Activated CD4-positive, alpha-beta T cell treated with anti-CD3 and anti-CD28 coated beads, Interleukin-2, amount 50 U/mL, for 1 hour (primary cell): Measurements from ENCODE around the gene NOP16.
A peak's percentile ranks its signal among the peaks of the same experiment; 100 is the strongest.

Source experiments
- DNase-seq: peaks from one replicate; pipeline ENCODE4 v3.0.0-alpha.2; 2020

NOP16 gene

GRCh38 chr5:176388444-176389134 lies at the start of gene NOP16, which contains the start of gene HIGD2A:
Gene NOP16 (minus strand): TSS chr5:176388598. CDS start chr5:176388539, 59 bp downstream.
Gene HIGD2A (plus strand): TSS chr5:176388751. CDS start chr5:176388820, 69 bp downstream.
- peak; percentile 100 for DNase-seq

GRCh38 chr5:176436656-176437055 lies 48.3 kb upstream of the NOP16 start:
- DNase-seq, result no peak

GRCh38 chr5:176432707-176433106 lies 44.3 kb upstream of the NOP16 start:
- no peak for DNase-seq

- no peak for DNase-seq
Measured at GRCh38 chr5:176429972-176430371, 41.6 kb upstream of the NOP16 start.

GRCh38 chr5:176427971-176428370 lies 39.6 kb upstream of the NOP16 start:
- no peak for DNase-seq

- DNase-seq, result no peak
Measured at GRCh38 chr5:176426876-176427275, 38.5 kb upstream of the NOP16 start.

GRCh38 chr5:176425791-176426190 lies 37.4 kb upstream of the NOP16 start:
- DNase-seq, result no peak

- no peak for DNase-seq
Measured at GRCh38 chr5:176425138-176425537, 36.7 kb upstream of the NOP16 start.

GRCh38 chr5:176424181-176424580 lies 35.8 kb upstream of the NOP16 start:
- no peak for DNase-seq

GRCh38 chr5:176420972-176421544 lies 32.7 kb upstream of the NOP16 start:
- no peak for DNase-seq

- DNase-seq, result no peak
Measured at GRCh38 chr5:176420086-176420485, 31.7 kb upstream of the NOP16 start.

- DNase-seq, result no peak
Measured at GRCh38 chr5:176418251-176418650, 29.9 kb upstream of the NOP16 start.

GRCh38 chr5:176416965-176417364 lies 28.6 kb upstream of the NOP16 start:
- no peak for DNase-seq

- DNase-seq, result peak; percentile 91
Measured at GRCh38 chr5:176415952-176416924, 27.8 kb upstream of the NOP16 start, which contains the start of gene CLTB. Gene CLTB (minus strand): TSS chr5:176416539. CDS start chr5:176416363, 176 bp downstream.

- no peak for DNase-seq
Measured at GRCh38 chr5:176415240-176415951, 27.0 kb upstream of the NOP16 start.

GRCh38 chr5:176414704-176415103 lies 26.3 kb upstream of the NOP16 start:
- no peak for DNase-seq

GRCh38 chr5:176413709-176414191 lies 25.4 kb upstream of the NOP16 start:
- DNase-seq, result no peak

GRCh38 chr5:176413255-176413565 lies 24.8 kb upstream of the NOP16 start:
- DNase-seq, result no peak

GRCh38 chr5:176412517-176413254 lies 24.3 kb upstream of the NOP16 start:
- DNase-seq, result no peak

- DNase-seq, result no peak
Measured at GRCh38 chr5:176410486-176411180, 22.2 kb upstream of the NOP16 start.

- DNase-seq, result no peak
Measured at GRCh38 chr5:176409765-176410164, 21.4 kb upstream of the NOP16 start.
